Esophagus squamous epithelium (tissue), 5 donors: ENCODE results near the gene LSM5. TPM values are rescaled to one million over a fixed set of nuclear protein-coding genes. Genes with fewer than 3 reads are reported as not detected.
A peak's percentile ranks its signal among the peaks of the same experiment; 100 is the strongest.

Experiments
- DNase-seq: peaks from one replicate; lab custom pipeline; 2025; lab: John Stamatoyannopoulos, UW
- H3K27ac ChIP-seq, 4 donors: fragments of 200-600 bp; sonication (generic); one replicate each; pipeline ENCODE4 v1.5.1; 2016 to 2019; ENCODE audit warnings: mild to moderate bottlenecking in 1 of 4
- H3K27me3 ChIP-seq, 4 donors: fragments of 200-600 bp; sonication (generic); 1 replicate in 3 of 4; 2 replicates in 1 of 4; pipeline versions ENCODE4 v1.5.1 to v1.6.0; 2017 to 2021; ENCODE audit warnings: antibody characterized with exemption in 1 of 4
- H3K36me3 ChIP-seq, 3 donors: fragments of 200-600 bp; sonication (generic); one replicate each; pipeline ENCODE4 v1.5.1; 2016 to 2019
- H3K4me1 ChIP-seq, 3 donors: fragments of 200-600 bp; sonication (generic); one replicate each; pipeline ENCODE4 v1.5.1; 2017 to 2019
- H3K4me3 ChIP-seq, 4 donors: fragments of 200-600 bp; sonication (generic); 1 replicate in 3 of 4; 2 replicates in 1 of 4; pipeline ENCODE4 v1.5.1; 2016 to 2019; ENCODE audit warnings: mild to moderate bottlenecking in 2 of 4, moderate library complexity in 1 of 4
- H3K9me3 ChIP-seq, 3 donors: fragments of 200-600 bp; sonication (generic); one replicate each; pipeline ENCODE4 v1.5.1; 2016 to 2019
- CTCF ChIP-seq, 6 experiments: fragments of 450-650 bp in 4 of 6; fragments of 200-600 bp in 2 of 6; sonication (generic) in 2 of 6; IDR thresholded peaks; one replicate each; pipeline ENCODE4 v1.5.1; 2016 to 2019; ENCODE audit warnings: antibody characterized with exemption in 6 of 6, mild to moderate bottlenecking in 4 of 6, moderate library complexity in 4 of 6
- POLR2A ChIP-seq, 4 donors: fragments of 450-650 bp; IDR thresholded peaks; one replicate each; pipeline ENCODE4 v1.6.1; 2017; ENCODE audit warnings: antibody characterized with exemption in 4 of 4, mild to moderate bottlenecking in 4 of 4, moderate library complexity in 3 of 4
- WGBS, 2 donors: methylation state at CpG; one replicate each; pipeline ENCODE4 v1.1.5; 2018; 5-methylcytosine and 5-hydroxymethylcytosine counted together
- intact Hi-C: fragments of 100-400 bp; cut with DNase I; formaldehyde crosslinking; loops from one replicate; pipeline ENCODE4 v1.15.0; 2022
- total RNA-seq, 4 donors: library from RNA; depleted of rRNA; stranded (reverse); fragments of >200 nt; gene quantifications; one replicate each; pipeline ENCODE4 v1.1.0, GENCODE V29; 2016
- donor health status: DM: yes; HTN: yes; CAD: no.

The LSM5 gene
- total RNA-seq, 4 donors from 2014 or later = 12.4 to 29.9 (median 22.7) TPM

GRCh38 chr7:32496052-32496813 is 6.1 kb upstream of the LSM5 start:
- peak overlapping the region; percentile 96 to 100 (median 99) for H3K4me3 ChIP-seq
- intact Hi-C loops = no loop called here
- no peak for DNase-seq

DNA sequence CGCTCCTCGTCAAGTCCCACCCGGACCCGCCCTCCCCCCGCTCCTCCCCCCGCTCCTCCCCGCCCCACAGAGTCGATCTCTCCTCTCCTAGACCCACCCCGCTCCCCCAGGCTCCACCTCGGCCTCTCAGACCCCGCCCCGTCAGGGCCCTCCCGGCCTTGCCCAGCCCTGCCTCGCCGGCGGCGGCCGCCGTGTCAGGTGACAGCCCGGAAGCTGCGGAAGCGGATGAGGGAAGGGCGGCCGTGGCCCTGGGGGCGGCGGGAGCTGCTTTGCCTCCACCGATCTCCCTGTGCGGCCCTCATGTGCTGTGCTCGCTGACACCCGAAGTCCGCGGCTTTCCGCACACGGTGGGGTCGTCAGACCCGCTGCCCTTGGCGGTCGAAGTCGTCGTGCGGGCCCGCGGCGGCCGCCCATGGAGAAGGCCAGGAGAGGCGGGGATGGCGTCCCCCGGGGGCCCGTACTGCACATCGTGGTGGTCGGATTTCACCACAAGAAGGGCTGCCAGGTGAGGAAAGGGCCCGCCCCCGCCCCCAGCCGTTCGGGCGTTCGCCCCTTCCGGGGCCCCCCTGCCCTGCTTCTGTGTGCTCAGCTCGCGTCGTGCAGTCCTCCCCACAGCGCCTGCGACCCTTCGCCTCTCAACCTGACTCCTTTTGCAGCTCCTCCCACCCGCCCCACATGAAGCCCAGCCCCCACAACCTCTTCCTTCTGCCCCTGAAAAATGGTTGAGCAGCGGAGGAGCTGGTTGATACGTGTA is 5.3 kb upstream of the LSM5 start, which contains the start of gene AVL9:
AVL9 (plus strand) TSS at position 192 of the 754 bp plus-strand sequence; CDS start at position 413, 221 bp downstream.
- WGBS, 2 donors = 0 to 3% methylated on average over 6 to 17 of the region's 67 CpGs
- no peaks in the 10 kb centered on the region for H3K9me3 ChIP-seq
- peaks cover 12 to 40% (median 15%) of the 10 kb centered on the region in 3 donors for H3K4me1 ChIP-seq
- peak; percentile 90 for DNase-seq
- peaks cover 0 to 11% (median 0%) of the 10 kb centered on the region in 3 donors for H3K36me3 ChIP-seq
- intact Hi-C loops = no loop called here
- peak within 1 kb of the TSS; percentile 96 to 100 (median 99) for H3K4me3 ChIP-seq
- no peaks in the 10 kb centered on the region for H3K27me3 ChIP-seq
- H3K27ac ChIP-seq = peak within 1 kb of the TSS; percentile 97 to 99 (median 98)
- TF ChIP-seq POLR2A (IDR thresholded peaks at IDR 0.05) (peak in 3 of 4 donors; percentile 46 to 94 (median 80)), CTCF (IDR thresholded peaks at IDR 0.05) (no peak)

More at GRCh38 chr7:32496052-32496813, 6.1 kb upstream of the LSM5 start:
- peak overlapping the region; percentile 97 to 99 (median 98) for H3K27ac ChIP-seq
- no peaks in the 10 kb centered on the region for H3K9me3 ChIP-seq
- H3K27me3 ChIP-seq = no peaks in the 10 kb centered on the region
- peaks cover 0 to 11% (median 0%) of the 10 kb centered on the region in 3 donors for H3K36me3 ChIP-seq
- TF ChIP-seq CTCF (IDR thresholded peaks at IDR 0.05) = no peak
- no peak for TF ChIP-seq POLR2A (IDR thresholded peaks at IDR 0.05)
- H3K4me1 ChIP-seq = peaks cover 20 to 43% (median 22%) of the 10 kb centered on the region in 3 donors
- 4 to 5% methylated on average over 10 of the region's 10 CpGs for WGBS, 2 donors

- no peaks in the 10 kb centered on the region for H3K27me3 ChIP-seq
- no peak for DNase-seq
- peak overlapping the region; percentile 96 to 100 (median 99) for H3K4me3 ChIP-seq
- peaks cover 11 to 35% (median 12%) of the 10 kb centered on the region in 3 donors for H3K4me1 ChIP-seq
- intact Hi-C loops = no loop called here
- 0 to 2% methylated on average over 12 to 14 of the region's 14 CpGs for WGBS, 2 donors
- H3K36me3 ChIP-seq = peaks cover 0 to 9% (median 0%) of the 10 kb centered on the region in 3 donors
- H3K27ac ChIP-seq = peak overlapping the region; percentile 97 to 99 (median 98)
- TF ChIP-seq CTCF (IDR thresholded peaks at IDR 0.05) (peak in 1 of 6 experiments; percentile 18), POLR2A (IDR thresholded peaks at IDR 0.05) (no peak)
- H3K9me3 ChIP-seq = no peaks in the 10 kb centered on the region
Observed at GRCh38 chr7:32494946-32495297, 4.7 kb upstream of the LSM5 start.

GRCh38 chr7:32489788-32490126 is 423 bp downstream of the LSM5 start:
- Histone ChIP-seq H3K27me3 (no peaks in the 10 kb centered on the region), H3K27ac (peak overlapping the region; percentile 71 to 90 (median 87)), H3K36me3 (peaks cover 0 to 38% (median 3%) of the 10 kb centered on the region in 3 donors), H3K4me1 (peaks cover 5 to 33% (median 6%) of the 10 kb centered on the region in 3 donors), H3K4me3 (peak overlapping the region; percentile 51 to 79 (median 74)), H3K9me3 (no peaks in the 10 kb centered on the region)
- 0 to 3% methylated on average over 9 of the region's 9 CpGs for WGBS, 2 donors
- TF ChIP-seq POLR2A (IDR thresholded peaks at IDR 0.05) = no peak
- intact Hi-C loops = loop anchor here (10.0 kb wide), 1 partner anchor 745 kb away; no protein-coding TSS in a partner anchor
- DNase-seq = no peak

DNA sequence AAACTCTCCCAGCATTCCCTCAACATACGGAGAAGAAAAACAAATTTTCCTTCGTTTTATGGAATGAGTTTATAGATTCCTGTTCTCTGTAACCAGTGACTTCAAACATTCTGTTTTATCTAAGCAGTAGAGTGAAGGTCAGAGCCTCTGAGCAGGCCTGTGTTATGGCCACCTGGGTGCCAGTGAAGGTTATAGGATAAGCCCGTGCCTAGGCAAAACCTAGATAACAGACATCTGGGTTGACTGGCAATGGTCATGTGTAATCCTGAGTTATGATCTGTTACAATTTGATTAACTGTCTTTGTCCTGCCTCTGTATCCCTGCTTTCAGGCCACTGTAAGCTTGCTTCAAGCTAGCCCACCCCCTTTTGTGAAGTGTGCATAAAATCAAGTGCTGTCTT is 8.3 kb downstream of the LSM5 start:
- Histone ChIP-seq H3K27ac (no peak overlapping the region), H3K4me1 (no peaks in the 10 kb centered on the region), H3K36me3 (peaks cover 0 to 27% (median 0%) of the 10 kb centered on the region in 3 donors), H3K9me3 (no peaks in the 10 kb centered on the region), H3K27me3 (no peaks in the 10 kb centered on the region), H3K4me3 (no peak overlapping the region)
- intact Hi-C loops = loop anchor here (10.0 kb wide), 1 partner anchor 737 kb away; no protein-coding TSS in a partner anchor
- no peak for DNase-seq
- WGBS, 2 donors = 64 to 71% methylated on average over 3 of the region's 3 CpGs
- no peak for TF ChIP-seq POLR2A (IDR thresholded peaks at IDR 0.05)
- TF ChIP-seq CTCF (IDR thresholded peaks at IDR 0.05) = no peak
